Measurements from ENCODE around the gene RANBP9.

RANBP9 gene

GRCh38 chr6:13710552-13711323 is 897 bp downstream of the RANBP9 start:
- Histone ChIP-seq H3K4me1 (ENCODE audit: insufficient read depth, low read length) (peaks cover 21% of the 10 kb centered on the region), H3K27me3 (ENCODE audit: insufficient read depth, low read length) (no peaks in the 10 kb centered on the region), H3K9ac (ENCODE audit: low read depth, low read length) (peak overlapping the region; percentile 84), H3K9me3 (ENCODE audit: insufficient read depth, low read depth, low read length) (no peaks in the 10 kb centered on the region), H3K27ac (ENCODE audit: low read depth, low read length) (peak overlapping the region; percentile 38; the same call in 1 of the 2 replicates), H3K4me3 (ENCODE audit: low read length) (peak overlapping the region; percentile 86), H3K36me3 (ENCODE audit: insufficient read depth, low read length) (no peaks in the 10 kb centered on the region)
- under 1% methylated on average over 71 of the region's 73 CpGs for WGBS

GRCh38 chr6:13709689-13710551 is 1.7 kb downstream of the RANBP9 start:
- H3K4me1 ChIP-seq (ENCODE audit: insufficient read depth, low read length) = peaks cover 21% of the 10 kb centered on the region
- H3K36me3 ChIP-seq (ENCODE audit: insufficient read depth, low read length) = no peaks in the 10 kb centered on the region
- no peak overlapping the region; the same call in 1 of the 2 replicates for H3K27ac ChIP-seq (ENCODE audit: low read depth, low read length)
- H3K9ac ChIP-seq (ENCODE audit: low read depth, low read length) = peak overlapping the region; percentile 84
- no peaks in the 10 kb centered on the region for H3K9me3 ChIP-seq (ENCODE audit: insufficient read depth, low read depth, low read length)
- H3K4me3 ChIP-seq (ENCODE audit: low read length) = peak overlapping the region; percentile 86
- 16% methylated on average over 10 of the region's 10 CpGs for WGBS
- no peaks in the 10 kb centered on the region for H3K27me3 ChIP-seq (ENCODE audit: insufficient read depth, low read length)

- Histone ChIP-seq H3K4me3 (ENCODE audit: low read length) (peak overlapping the region; percentile 86), H3K36me3 (ENCODE audit: insufficient read depth, low read length) (no peaks in the 10 kb centered on the region), H3K27me3 (ENCODE audit: insufficient read depth, low read length) (no peaks in the 10 kb centered on the region), H3K9me3 (ENCODE audit: insufficient read depth, low read depth, low read length) (no peaks in the 10 kb centered on the region), H3K27ac (ENCODE audit: low read depth, low read length) (no peak overlapping the region), H3K9ac (ENCODE audit: low read depth, low read length) (no peak overlapping the region), H3K4me1 (ENCODE audit: insufficient read depth, low read length) (peaks cover 21% of the 10 kb centered on the region)
- 78% methylated on average over 4 of the region's 5 CpGs for WGBS
Observed at GRCh38 chr6:13708736-13709135, 2.9 kb downstream of the RANBP9 start.

GRCh38 chr6:13703496-13703895 is 8.1 kb downstream of the RANBP9 start:
- Histone ChIP-seq H3K9ac (ENCODE audit: low read depth, low read length) (no peak overlapping the region), H3K27ac (ENCODE audit: low read depth, low read length) (no peak overlapping the region), H3K27me3 (ENCODE audit: insufficient read depth, low read length) (no peaks in the 10 kb centered on the region), H3K4me3 (ENCODE audit: low read length) (no peak overlapping the region), H3K9me3 (ENCODE audit: insufficient read depth, low read depth, low read length) (no peaks in the 10 kb centered on the region), H3K4me1 (ENCODE audit: insufficient read depth, low read length) (peaks cover 11% of the 10 kb centered on the region), H3K36me3 (ENCODE audit: insufficient read depth, low read length) (no peaks in the 10 kb centered on the region)

GRCh38 chr6:13702809-13703302 is 8.8 kb downstream of the RANBP9 start:
- Histone ChIP-seq H3K27ac (ENCODE audit: low read depth, low read length) (no peak overlapping the region), H3K9ac (ENCODE audit: low read depth, low read length) (no peak overlapping the region), H3K9me3 (ENCODE audit: insufficient read depth, low read depth, low read length) (no peaks in the 10 kb centered on the region), H3K4me1 (ENCODE audit: insufficient read depth, low read length) (peaks cover 14% of the 10 kb centered on the region), H3K36me3 (ENCODE audit: insufficient read depth, low read length) (no peaks in the 10 kb centered on the region), H3K4me3 (ENCODE audit: low read length) (no peak overlapping the region), H3K27me3 (ENCODE audit: insufficient read depth, low read length) (no peaks in the 10 kb centered on the region)
- WGBS = 92% methylated on average over 4 of the region's 4 CpGs

- Histone ChIP-seq H3K9ac (ENCODE audit: low read depth, low read length) (peak overlapping the region; percentile 19; the same call in 1 of the 2 replicates), H3K4me3 (ENCODE audit: low read length) (no peak overlapping the region), H3K36me3 (ENCODE audit: insufficient read depth, low read length) (peaks cover 4% of the 10 kb centered on the region; the same call in 1 of the 2 replicates), H3K27me3 (ENCODE audit: insufficient read depth, low read length) (no peaks in the 10 kb centered on the region), H3K27ac (ENCODE audit: low read depth, low read length) (no peak overlapping the region), H3K9me3 (ENCODE audit: insufficient read depth, low read depth, low read length) (no peaks in the 10 kb centered on the region), H3K4me1 (ENCODE audit: insufficient read depth, low read length) (peaks cover 25% of the 10 kb centered on the region)
- WGBS = 87% methylated on average over 3 of the region's 3 CpGs
Observed at GRCh38 chr6:13700232-13700631, 11.4 kb downstream of the RANBP9 start.

GRCh38 chr6:13698715-13699114 is 12.9 kb downstream of the RANBP9 start:
- no peaks in the 10 kb centered on the region for H3K9me3 ChIP-seq (ENCODE audit: insufficient read depth, low read depth, low read length)
- no peak overlapping the region for H3K4me3 ChIP-seq (ENCODE audit: low read length)
- 90% methylated on average over 4 of the region's 5 CpGs for WGBS
- peaks cover 28% of the 10 kb centered on the region for H3K4me1 ChIP-seq (ENCODE audit: insufficient read depth, low read length)
- H3K27ac ChIP-seq (ENCODE audit: low read depth, low read length) = no peak overlapping the region
- H3K36me3 ChIP-seq (ENCODE audit: insufficient read depth, low read length) = peaks cover 13% of the 10 kb centered on the region; the same call in 1 of the 2 replicates
- H3K9ac ChIP-seq (ENCODE audit: low read depth, low read length) = no peak overlapping the region; the same call in 1 of the 2 replicates
- no peaks in the 10 kb centered on the region for H3K27me3 ChIP-seq (ENCODE audit: insufficient read depth, low read length)

- no peaks in the 10 kb centered on the region for H3K9me3 ChIP-seq (ENCODE audit: insufficient read depth, low read depth, low read length)
- peaks cover 28% of the 10 kb centered on the region for H3K4me1 ChIP-seq (ENCODE audit: insufficient read depth, low read length)
- WGBS = no CpG with 5 or more reads among the region's 2 CpGs
- H3K36me3 ChIP-seq (ENCODE audit: insufficient read depth, low read length) = peaks cover 18% of the 10 kb centered on the region; the same call in 1 of the 2 replicates
- H3K27me3 ChIP-seq (ENCODE audit: insufficient read depth, low read length) = no peaks in the 10 kb centered on the region
- H3K4me3 ChIP-seq (ENCODE audit: low read length) = no peak overlapping the region
- H3K27ac ChIP-seq (ENCODE audit: low read depth, low read length) = no peak overlapping the region
- H3K9ac ChIP-seq (ENCODE audit: low read depth, low read length) = no peak overlapping the region
Observed at GRCh38 chr6:13697857-13698256, 13.8 kb downstream of the RANBP9 start.

GRCh38 chr6:13696226-13696625 is 15.4 kb downstream of the RANBP9 start:
- Histone ChIP-seq H3K27ac (ENCODE audit: low read depth, low read length) (no peak overlapping the region), H3K27me3 (ENCODE audit: insufficient read depth, low read length) (no peaks in the 10 kb centered on the region), H3K9me3 (ENCODE audit: insufficient read depth, low read depth, low read length) (no peaks in the 10 kb centered on the region), H3K36me3 (ENCODE audit: insufficient read depth, low read length) (peaks cover 18% of the 10 kb centered on the region; the same call in 1 of the 2 replicates), H3K9ac (ENCODE audit: low read depth, low read length) (no peak overlapping the region), H3K4me3 (ENCODE audit: low read length) (no peak overlapping the region), H3K4me1 (ENCODE audit: insufficient read depth, low read length) (peaks cover 28% of the 10 kb centered on the region)
- WGBS = 94% methylated on average over 1 of the region's 1 CpG

- peaks cover 28% of the 10 kb centered on the region for H3K4me1 ChIP-seq (ENCODE audit: insufficient read depth, low read length)
- H3K27me3 ChIP-seq (ENCODE audit: insufficient read depth, low read length) = no peaks in the 10 kb centered on the region
- no peak overlapping the region for H3K4me3 ChIP-seq (ENCODE audit: low read length)
- no peaks in the 10 kb centered on the region for H3K9me3 ChIP-seq (ENCODE audit: insufficient read depth, low read depth, low read length)
- no peak overlapping the region for H3K27ac ChIP-seq (ENCODE audit: low read depth, low read length)
- H3K36me3 ChIP-seq (ENCODE audit: insufficient read depth, low read length) = peaks cover 22% of the 10 kb centered on the region; the same call in 1 of the 2 replicates
- H3K9ac ChIP-seq (ENCODE audit: low read depth, low read length) = no peak overlapping the region
- WGBS = 76% methylated on average over 1 of the region's 1 CpG
Observed at GRCh38 chr6:13695252-13695651, 16.4 kb downstream of the RANBP9 start.

- H3K36me3 ChIP-seq (ENCODE audit: insufficient read depth, low read length) = peaks cover 27% of the 10 kb centered on the region; the same call in 1 of the 2 replicates
- 93% methylated on average over 3 of the region's 4 CpGs for WGBS
- H3K4me3 ChIP-seq (ENCODE audit: low read length) = no peak overlapping the region
- H3K9me3 ChIP-seq (ENCODE audit: insufficient read depth, low read depth, low read length) = no peaks in the 10 kb centered on the region
- H3K27me3 ChIP-seq (ENCODE audit: insufficient read depth, low read length) = no peaks in the 10 kb centered on the region
- H3K4me1 ChIP-seq (ENCODE audit: insufficient read depth, low read length) = peaks cover 28% of the 10 kb centered on the region
- no peak overlapping the region for H3K9ac ChIP-seq (ENCODE audit: low read depth, low read length)
- no peak overlapping the region for H3K27ac ChIP-seq (ENCODE audit: low read depth, low read length)
Observed at GRCh38 chr6:13694562-13694961, 17.1 kb downstream of the RANBP9 start.
